Activated naive CD8-positive, alpha-beta T cell treated with anti-CD3 and anti-CD28 coated beads, Interleukin-2, amount 50 U/mL, for 16 hours (primary cell): ENCODE results near the gene HCAR3.

ENCODE experiments used
- DNase-seq: peaks from one replicate; pipeline ENCODE4 v3.0.0-alpha.2; 2020; ENCODE audit warnings: low read depth, low spot score

HCAR3 gene

GRCh38 chr12:122669397-122670070 lies 47.1 kb downstream of the HCAR3 start:
- DNase-seq, result no peak

GRCh38 chr12:122668268-122668667 lies 48.3 kb downstream of the HCAR3 start:
- DNase-seq, result no peak

- DNase-seq, result no peak
Measured at GRCh38 chr12:122665759-122666158, 50.9 kb downstream of the HCAR3 start.

GRCh38 chr12:122665349-122665748 lies 51.3 kb downstream of the HCAR3 start:
- no peak for DNase-seq
